Hair follicle dermal papilla cell (primary cell): ENCODE results near the gene ANO5. TPM values are rescaled to one million over a fixed set of nuclear protein-coding genes. Genes with fewer than 3 reads are reported as not detected.

ENCODE experiments used
- total RNA-seq: library from RNA; depleted of rRNA; stranded (reverse); fragments of >200 nt; gene quantifications from 2 replicates; pipeline ENCODE4 v1.2.3, GENCODE V29; 2012

The ANO5 gene, protein sequence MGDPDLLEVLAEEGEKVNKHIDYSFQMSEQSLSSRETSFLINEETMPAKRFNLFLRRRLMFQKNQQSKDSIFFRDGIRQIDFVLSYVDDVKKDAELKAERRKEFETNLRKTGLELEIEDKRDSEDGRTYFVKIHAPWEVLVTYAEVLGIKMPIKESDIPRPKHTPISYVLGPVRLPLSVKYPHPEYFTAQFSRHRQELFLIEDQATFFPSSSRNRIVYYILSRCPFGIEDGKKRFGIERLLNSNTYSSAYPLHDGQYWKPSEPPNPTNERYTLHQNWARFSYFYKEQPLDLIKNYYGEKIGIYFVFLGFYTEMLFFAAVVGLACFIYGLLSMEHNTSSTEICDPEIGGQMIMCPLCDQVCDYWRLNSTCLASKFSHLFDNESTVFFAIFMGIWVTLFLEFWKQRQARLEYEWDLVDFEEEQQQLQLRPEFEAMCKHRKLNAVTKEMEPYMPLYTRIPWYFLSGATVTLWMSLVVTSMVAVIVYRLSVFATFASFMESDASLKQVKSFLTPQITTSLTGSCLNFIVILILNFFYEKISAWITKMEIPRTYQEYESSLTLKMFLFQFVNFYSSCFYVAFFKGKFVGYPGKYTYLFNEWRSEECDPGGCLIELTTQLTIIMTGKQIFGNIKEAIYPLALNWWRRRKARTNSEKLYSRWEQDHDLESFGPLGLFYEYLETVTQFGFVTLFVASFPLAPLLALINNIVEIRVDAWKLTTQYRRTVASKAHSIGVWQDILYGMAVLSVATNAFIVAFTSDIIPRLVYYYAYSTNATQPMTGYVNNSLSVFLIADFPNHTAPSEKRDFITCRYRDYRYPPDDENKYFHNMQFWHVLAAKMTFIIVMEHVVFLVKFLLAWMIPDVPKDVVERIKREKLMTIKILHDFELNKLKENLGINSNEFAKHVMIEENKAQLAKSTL
- total RNA-seq: 0.12 and 0.65 TPM in 2 replicates

DNA sequence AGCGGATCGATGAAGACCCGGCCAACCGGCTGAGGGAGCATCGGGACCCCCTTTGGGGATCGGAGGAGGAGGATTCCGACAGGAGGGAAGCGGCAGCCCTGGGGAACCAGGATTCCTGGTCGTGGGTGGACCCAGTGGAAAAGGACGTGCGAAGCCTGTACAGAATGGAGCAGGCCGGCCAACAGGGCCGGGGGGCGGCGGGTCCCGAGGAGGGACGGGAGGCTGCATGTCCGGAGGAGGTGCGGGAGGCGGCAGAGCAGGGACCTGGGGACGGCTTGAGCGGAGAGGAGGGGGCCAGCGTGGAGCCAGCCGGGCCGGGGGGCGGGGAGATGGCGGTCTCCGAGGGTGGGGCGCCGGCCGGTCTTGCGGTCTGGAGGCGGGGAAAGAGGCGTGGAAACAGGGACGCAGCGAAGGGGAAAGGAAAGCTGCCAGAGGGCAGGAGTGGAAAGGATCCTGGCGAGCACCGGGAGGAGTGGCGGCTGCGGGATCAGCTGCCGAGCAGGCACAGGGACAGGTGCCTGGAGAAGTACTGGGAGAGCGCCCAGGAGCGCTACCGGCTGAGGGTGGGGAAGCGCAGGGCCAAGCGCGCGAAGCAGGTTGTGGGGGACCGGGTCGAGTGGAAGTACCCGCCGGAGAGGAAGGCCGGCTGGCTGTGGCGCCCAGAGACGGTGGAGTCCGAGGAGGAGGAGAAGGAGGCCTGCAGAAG, at the start of gene ANO5:
Gene ANO5 (plus strand): TSS at position 444 of the 706 bp plus-strand sequence. CDS start 408 bp downstream, outside the sequence.

Other genes with a start within 250 kb of the ANO5 start
- gene SLC17A6, start 145.3 kb downstream of the ANO5 start, total RNA-seq: not detected in 2 replicates